IMR-90 (cell line): ENCODE measurements around the gene MAP3K1. TPM values are rescaled to one million over a fixed set of nuclear protein-coding genes. Genes with fewer than 3 reads are reported as not detected.

Experiments
- ATAC-seq: fragments of 200-7000 bp; cut with Tn5 transposase; 2 replicates; pipeline ENCODE4 v1.9.1; 2020; ENCODE audit warnings: low read depth, mild to moderate bottlenecking, moderate library complexity
- BruUV-seq: library from RNA; stranded (reverse); fragments of 400-500 nt; replicated peaks from 2 replicates; lab custom pipeline; 2021; lab: Mats Ljungman, UMichigan
- CTCF ChIA-PET: fragments of 300-600 bp; formaldehyde crosslinking; extraction: SDS; loops from one replicate; lab custom pipeline; 2021; ENCODE audit warnings: antibody characterized with exemption; lab: Yijun Ruan, JAX
- POLR2A ChIA-PET: fragments of 300-600 bp; sonication (Branson Sonifier 250); formaldehyde crosslinking; loops from one replicate; lab custom pipeline; 2022; ENCODE audit warnings: antibody characterized with exemption; ENCODE audit not compliant: unreplicated experiment; lab: Charles Lee
- DNase-seq: peaks from one replicate; pipeline ENCODE4 v3.0.0; 2013
- H2AFZ ChIP-seq: replicated peaks from 2 replicates; pipeline ENCODE3; 2013; ENCODE audit warnings: low read length, mild to moderate bottlenecking; ENCODE audit not compliant: poor library complexity
- H2AK5ac ChIP-seq: 2 replicates; pipeline ENCODE4 v1.6.1; 2013; ENCODE audit warnings: low read depth, low read length, inconsistent platforms
- H2AK9ac ChIP-seq: replicated peaks from 2 replicates; pipeline ENCODE3; 2013; ENCODE audit warnings: mild to moderate bottlenecking, low read depth, low read length, moderate library complexity; ENCODE audit not compliant: poor library complexity
- H2BK120ac ChIP-seq: 2 replicates; pipeline ENCODE4 v1.6.1; 2013; ENCODE audit warnings: low read depth, low read length, inconsistent platforms
- H2BK15ac ChIP-seq: 3 replicates; pipeline ENCODE4 v1.6.1; 2013; ENCODE audit warnings: low read depth, low read length, inconsistent platforms
- H2BK20ac ChIP-seq: 2 replicates; pipeline ENCODE4 v1.6.1; 2013; ENCODE audit warnings: low read depth, mild to moderate bottlenecking, inconsistent platforms, low read length, moderate library complexity
- H2BK5ac ChIP-seq: 2 replicates; pipeline ENCODE4 v1.6.1; 2013; ENCODE audit warnings: mild to moderate bottlenecking, low read depth, low read length, inconsistent platforms; ENCODE audit not compliant: poor library complexity, severe bottlenecking
- H3K14ac ChIP-seq: replicated peaks from 2 replicates; pipeline ENCODE4 v1.6.1; 2013; ENCODE audit warnings: low read depth, low read length, inconsistent platforms
- H3K18ac ChIP-seq: 2 replicates; pipeline ENCODE4 v1.6.1; 2013; ENCODE audit warnings: low read depth, low read length, control low read depth
- H3K23ac ChIP-seq: 2 replicates; pipeline ENCODE4 v1.6.1; 2013; ENCODE audit warnings: low read depth, low read length, inconsistent platforms
- H3K27ac ChIP-seq: 2 replicates; pipeline ENCODE4 v1.5.1; 2013; ENCODE audit warnings: mild to moderate bottlenecking, control low read depth, low read length; ENCODE audit not compliant: insufficient read depth
- H3K27me3 ChIP-seq: 2 replicates; pipeline ENCODE4 v1.6.1; 2013; ENCODE audit warnings: low read length; ENCODE audit not compliant: control insufficient read depth, insufficient read depth
- H3K36me3 ChIP-seq: 2 replicates; pipeline ENCODE4 v1.6.1; 2013; ENCODE audit warnings: low read length, mixed read lengths; ENCODE audit not compliant: control insufficient read depth, insufficient read depth
- H3K4ac ChIP-seq: 2 replicates; pipeline ENCODE4 v1.6.1; 2013; ENCODE audit warnings: low read depth, low read length, inconsistent platforms
- H3K4me1 ChIP-seq: 2 replicates; pipeline ENCODE4 v1.6.1; 2013; ENCODE audit warnings: low read length, mixed read lengths; ENCODE audit not compliant: control insufficient read depth, insufficient read depth
- H3K4me2 ChIP-seq: 2 replicates; pipeline ENCODE4 v1.6.1; 2013; ENCODE audit warnings: low read depth, mild to moderate bottlenecking, control low read depth, low read length, moderate library complexity
- H3K4me3 ChIP-seq: 2 replicates; pipeline ENCODE4 v1.5.1; 2013; ENCODE audit warnings: low read depth, mild to moderate bottlenecking, control low read depth, low read length, moderate library complexity; ENCODE audit not compliant: insufficient read depth
- H3K56ac ChIP-seq: 2 replicates; pipeline ENCODE4 v1.6.1; 2013; ENCODE audit warnings: low read length, inconsistent platforms; ENCODE audit not compliant: insufficient read depth; ENCODE audit errors: extremely low read depth
- H3K79me1 ChIP-seq, 2 experiments: 2 replicates each; pipeline ENCODE4 v1.6.1; 2013; ENCODE audit warnings: low read length in 2 of 2, inconsistent platforms in 1 of 2, low read depth in 1 of 2
- H3K9ac ChIP-seq: 2 replicates; pipeline ENCODE4 v1.6.1; 2013; ENCODE audit warnings: low read depth, low read length, control low read depth
- H3K9me1 ChIP-seq: 2 replicates; pipeline ENCODE4 v1.6.1; 2013; ENCODE audit warnings: low read length, inconsistent platforms; ENCODE audit not compliant: insufficient read depth
- H3K9me3 ChIP-seq: 2 replicates; pipeline ENCODE4 v1.6.1; 2013; ENCODE audit warnings: low read length; ENCODE audit not compliant: control insufficient read depth, insufficient read depth
- H4K20me1 ChIP-seq: 2 replicates; pipeline ENCODE4 v1.6.1; 2013; ENCODE audit warnings: low read length, inconsistent platforms; ENCODE audit not compliant: insufficient read depth
- H4K5ac ChIP-seq: 2 replicates; pipeline ENCODE4 v1.6.1; 2013; ENCODE audit warnings: mild to moderate bottlenecking, low read depth, low read length, control low read depth
- H4K8ac ChIP-seq, 2 experiments: 2 replicates each; pipeline ENCODE4 v1.6.1; 2013; ENCODE audit warnings: low read depth in 2 of 2, low read length in 2 of 2, control low read depth in 1 of 2, inconsistent platforms in 1 of 2
- H4K91ac ChIP-seq: 2 replicates; pipeline ENCODE4 v1.6.1; 2013; ENCODE audit warnings: low read depth, low read length, inconsistent platforms; ENCODE audit not compliant: insufficient read depth
- BHLHE40 ChIP-seq: fragments of 150-350 bp; IDR thresholded peaks from 2 replicates; pipeline ENCODE4 v1.6.1; 2016; ENCODE audit warnings: mild to moderate bottlenecking, low read depth, low read length
- CEBPB ChIP-seq: IDR thresholded peaks from 2 replicates; pipeline ENCODE4 v1.6.1; 2012; ENCODE audit warnings: low read depth, low read length, improper control_type of control experiment
- CHD1 ChIP-seq: IDR thresholded peaks from 2 replicates; pipeline ENCODE4 v1.6.1; 2012; ENCODE audit warnings: low read depth, low read length, improper control_type of control experiment
- WGBS, 2 experiments: methylation state at CpG; one replicate each; pipeline versions ENCODE4 v1.1.5 to v1.1.7; 2013; ENCODE audit warnings: missing lambda C conversion rate in 2 of 2; ENCODE audit not compliant: insufficient read length in 1 of 2; ENCODE audit errors: extremely low coverage in 2 of 2; 5-methylcytosine and 5-hydroxymethylcytosine counted together
- dilution Hi-C: fragments of 300-500 bp; cut with HindIII; formaldehyde crosslinking; loops from one replicate; pipeline ENCODE4 v1.14.3; 2018; ENCODE audit warnings: low sequenced_read_pairs; ENCODE audit not compliant: unreplicated experiment
- in situ Hi-C: fragments of 300-500 bp; cut with MboI; formaldehyde crosslinking; loops from 3 replicates; pipeline ENCODE4 v1.14.3; 2019; ENCODE audit warnings: low sequenced_read_pairs, inconsistent platforms, mixed read lengths
- intact Hi-C: fragments of 100-400 bp; cut with micrococcal nuclease; formaldehyde crosslinking; loops from 2 replicates; pipeline ENCODE4 v1.10.0; 2022
- polyA plus RNA-seq, 3 experiments: library from polyadenylated mRNA; depleted of rRNA; stranded (reverse); fragments of >200 nt; gene quantifications; 2 replicates each; pipeline ENCODE4 v1.2.3, GENCODE V29; 2012; ENCODE audit warnings: low replicate concordance in 1 of 3
- total RNA-seq: library from RNA; depleted of rRNA; stranded (reverse); fragments of >200 nt; gene quantifications from 2 replicates; pipeline ENCODE4 v1.2.3, GENCODE V29; 2012

Gene MAP3K1
- total and polyA plus RNA-seq, 2 of the 4 experiments (the other 2 are of a cell fraction): 3.8 to 18.8 TPM

GRCh38 chr5:56786346-56786745, 29.0 kb upstream of the MAP3K1 start:
- Histone ChIP-seq H2AK5ac (no peak overlapping the region), H3K27me3 (no peaks in the 10 kb centered on the region), H2AK9ac (no peak overlapping the region), H2BK5ac (no peak overlapping the region), H2AFZ (no peak overlapping the region), H3K27ac (no peak overlapping the region), H3K4me3 (no peak overlapping the region), H3K4me2 (no peak overlapping the region), H3K4me1 (no peaks in the 10 kb centered on the region; the same call in 1 of the 2 replicates), H3K14ac (no peak overlapping the region), H3K9ac (no peak overlapping the region), H3K56ac (no peak overlapping the region), H3K9me1 (no peaks in the 10 kb centered on the region), H3K9me3 (no peaks in the 10 kb centered on the region), H4K8ac (no peak overlapping the region), H4K20me1 (no peaks in the 10 kb centered on the region), H3K4ac (no peak overlapping the region), H3K23ac (no peak overlapping the region), H2BK15ac (no peak overlapping the region), H3K79me1 (no peaks in the 10 kb centered on the region), H2BK120ac (no peak overlapping the region), H2BK20ac (no peak overlapping the region), H3K18ac (no peak overlapping the region), H4K5ac (no peak overlapping the region), H4K91ac (no peak overlapping the region), H3K36me3 (no peaks in the 10 kb centered on the region)
- DNase-seq (no peak), ATAC-seq (no peak)
- CTCF ChIA-PET: no interaction called here
- intact Hi-C loops (no loop called here), dilution Hi-C loops (no loop called here), in situ Hi-C loops (no loop called here)
- no peak for TF ChIP-seq CEBPB
- TF ChIP-seq CHD1: no peak
- TF ChIP-seq BHLHE40: no peak
- POLR2A ChIA-PET: no interaction called here
- BruUV-seq: no TSS peak
- WGBS, 2 experiments: no CpG with 5 or more reads among the region's 2 CpGs
